ENCODE data around the gene HOXB3.

HOXB3 gene

DNA sequence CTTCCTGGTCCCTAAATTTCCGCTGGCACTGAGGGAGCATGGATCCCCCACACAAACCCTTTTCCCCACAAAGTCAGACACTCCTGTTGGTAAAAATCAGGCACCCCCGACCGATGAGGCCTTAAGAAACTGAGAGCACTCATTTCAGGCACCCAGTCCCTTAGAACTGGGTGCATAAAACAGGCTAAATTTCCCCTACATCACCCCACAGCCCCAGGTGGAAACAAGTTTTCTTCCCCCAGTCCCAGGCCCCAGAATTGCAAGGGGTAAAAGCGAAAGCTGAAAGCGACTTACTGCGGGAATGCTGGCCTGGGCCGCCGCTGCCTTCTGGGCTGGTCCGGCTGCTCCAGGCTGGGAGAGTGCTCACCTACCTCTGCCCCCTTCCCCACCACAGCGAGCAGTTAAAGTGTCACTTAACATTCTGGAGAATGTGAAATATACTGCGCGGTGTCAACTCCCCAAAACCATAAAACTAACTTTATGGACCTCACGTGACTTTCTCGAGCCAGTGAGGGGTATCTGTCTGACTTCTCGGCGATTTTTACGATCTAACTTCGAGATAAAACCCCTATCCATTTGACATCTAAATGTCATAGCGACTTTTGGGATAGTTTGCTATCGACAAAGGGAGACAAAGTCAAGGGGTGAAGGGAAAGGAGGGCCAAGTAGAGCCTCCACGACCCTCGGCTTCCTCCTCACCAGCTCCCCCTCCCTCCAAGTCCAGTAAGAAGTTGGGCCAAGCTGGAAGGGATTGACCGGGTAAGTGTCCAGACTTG, at the start of gene HOXB3:
Gene HOXB3 (minus strand): TSS at position 411 of the 776 bp plus-strand sequence. CDS start 37,767 bp downstream, outside the sequence.
- DNase-seq: no peak

DNA sequence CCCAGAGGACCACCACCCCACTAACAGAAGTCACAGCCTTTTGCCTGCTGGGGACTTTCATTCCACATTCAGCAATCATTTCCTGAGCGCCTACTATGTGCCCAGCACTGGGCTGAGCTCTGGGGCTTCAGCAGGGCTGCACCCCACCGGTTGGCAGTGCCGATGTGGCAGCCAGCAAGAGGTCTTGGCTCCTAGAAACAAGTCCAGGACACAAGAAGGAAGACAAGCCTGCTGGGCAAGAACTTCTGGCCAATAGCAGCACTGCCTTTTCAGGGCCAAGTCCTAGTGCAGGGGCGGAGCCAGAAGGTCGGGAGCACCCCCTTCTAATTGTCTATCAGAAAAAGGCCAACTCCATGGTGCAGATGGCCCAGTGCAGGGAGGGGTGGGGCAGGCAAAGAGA, 49.1 kb upstream of the HOXB3 start:
- DNase-seq: no peak

DNA sequence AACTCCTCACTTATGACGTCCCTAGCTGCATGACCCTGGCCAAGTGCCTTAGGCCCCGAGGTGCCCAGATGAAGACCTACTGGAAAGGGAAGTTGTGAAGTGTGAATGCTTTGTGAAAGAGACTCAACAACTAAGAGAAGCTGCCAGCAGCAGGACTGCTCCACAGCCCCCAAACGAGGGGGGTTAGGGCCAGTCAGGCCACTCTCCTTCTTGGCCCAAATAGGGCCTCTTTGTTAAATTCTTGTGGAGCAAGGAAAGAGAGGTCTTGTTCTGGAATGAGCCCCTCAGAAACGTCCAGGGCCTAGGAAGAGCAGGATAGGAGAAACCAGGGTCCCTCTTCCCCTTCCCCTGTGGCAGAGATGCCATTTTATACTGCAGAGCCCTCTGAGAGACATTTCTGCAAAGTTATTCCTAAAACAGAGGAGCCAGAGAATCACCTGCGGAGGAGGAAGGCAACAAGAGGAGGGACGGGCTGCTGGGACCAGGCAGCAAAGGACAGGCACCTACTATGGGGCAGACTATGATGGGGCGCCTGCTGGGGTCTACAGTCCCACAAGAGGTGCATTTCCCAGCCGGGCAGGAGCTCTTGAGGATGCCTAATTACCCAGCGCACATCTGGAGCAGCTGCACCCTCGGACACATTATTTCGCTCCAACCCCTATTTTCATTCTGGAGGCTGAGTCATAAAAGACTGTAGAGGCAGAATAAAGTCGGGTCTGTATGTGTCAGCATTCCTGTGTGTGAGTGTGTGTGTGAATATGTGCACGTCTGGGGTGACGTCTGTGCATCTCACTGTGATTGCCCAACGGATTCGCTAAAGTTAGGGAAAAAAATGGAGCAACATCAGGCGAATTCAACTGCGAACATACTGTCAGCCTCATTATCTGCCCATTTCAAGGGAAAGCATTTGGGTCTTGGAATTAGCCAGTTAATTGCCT, 47.6 kb upstream of the HOXB3 start:
- DNase-seq: peak; percentile 7

DNA sequence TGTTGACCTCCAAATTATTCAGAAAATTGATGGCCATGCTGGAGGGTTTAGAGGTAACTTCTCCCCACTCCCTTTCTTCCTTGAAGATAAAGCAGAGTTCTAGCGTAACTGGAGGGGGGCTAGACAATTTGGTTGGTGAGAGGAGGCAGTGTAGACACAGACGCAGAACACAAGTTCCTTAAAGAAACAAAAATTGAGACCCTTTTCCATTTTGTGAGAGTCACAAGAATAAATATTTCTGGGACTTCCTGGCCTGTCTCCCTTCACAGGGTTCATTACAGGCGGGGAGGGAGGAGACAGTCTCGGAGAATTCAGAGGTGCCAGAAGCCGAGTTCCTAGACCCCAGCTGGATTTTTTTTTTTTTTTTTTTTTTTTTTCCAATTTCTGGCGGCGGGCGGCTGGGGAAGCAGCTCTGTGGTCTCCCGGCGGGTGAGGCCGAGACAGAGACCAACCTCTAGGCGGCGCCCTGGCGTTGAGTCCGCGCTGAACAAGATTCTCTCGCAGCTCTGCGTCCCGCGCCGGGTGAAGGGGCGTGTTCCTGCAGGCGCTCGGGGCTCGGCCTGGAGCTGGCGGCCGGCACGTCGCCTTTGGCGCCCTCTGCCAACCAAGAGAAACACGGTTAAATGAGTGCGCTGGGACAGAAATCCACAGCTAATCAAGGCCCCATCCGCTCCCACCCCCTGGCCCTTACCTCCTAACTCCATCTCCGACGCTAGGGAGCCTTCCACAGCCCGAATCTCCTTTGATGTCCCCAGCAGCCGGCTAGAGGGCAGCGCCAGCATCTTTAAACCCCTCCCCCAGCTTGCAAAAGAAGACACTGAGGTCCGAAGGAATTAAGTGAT, 46.4 kb upstream of the HOXB3 start:
- peak; percentile 92 for DNase-seq

DNA sequence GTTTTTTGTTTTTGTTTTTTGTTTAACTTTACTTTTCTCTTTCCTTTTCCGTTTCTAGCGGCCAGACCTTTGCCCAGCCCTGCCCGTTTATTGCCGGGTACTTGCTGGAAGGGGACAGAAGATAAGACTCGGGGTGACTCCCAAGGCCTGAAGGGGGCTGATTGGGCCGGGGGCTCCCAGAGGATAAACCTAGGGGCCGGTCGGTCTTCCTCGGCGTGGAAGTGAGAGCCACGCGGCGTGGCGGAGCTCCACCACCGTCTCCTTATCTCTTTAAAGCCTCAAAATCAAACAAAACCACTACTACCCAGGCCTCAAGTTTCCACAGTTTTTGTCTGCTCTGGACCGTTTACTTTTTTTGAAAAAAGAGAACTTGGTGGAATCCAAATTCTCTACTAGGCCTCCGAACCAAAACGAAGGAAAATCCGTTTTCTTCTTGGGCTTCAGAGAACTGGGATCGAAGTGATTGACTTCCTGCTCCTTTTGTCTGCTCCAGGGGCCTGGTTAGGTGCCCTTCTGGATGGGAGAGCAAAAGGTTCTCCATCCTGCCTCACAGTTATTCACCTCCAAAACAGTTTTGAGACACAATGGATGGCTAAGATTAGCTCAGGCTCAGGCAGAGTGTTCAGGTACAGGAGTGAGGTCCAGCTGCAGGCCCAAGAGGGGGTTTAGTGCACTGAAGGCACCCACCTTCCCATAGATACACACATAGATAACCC, 44.6 kb upstream of the HOXB3 start:
- peak; percentile 30 for DNase-seq

DNA sequence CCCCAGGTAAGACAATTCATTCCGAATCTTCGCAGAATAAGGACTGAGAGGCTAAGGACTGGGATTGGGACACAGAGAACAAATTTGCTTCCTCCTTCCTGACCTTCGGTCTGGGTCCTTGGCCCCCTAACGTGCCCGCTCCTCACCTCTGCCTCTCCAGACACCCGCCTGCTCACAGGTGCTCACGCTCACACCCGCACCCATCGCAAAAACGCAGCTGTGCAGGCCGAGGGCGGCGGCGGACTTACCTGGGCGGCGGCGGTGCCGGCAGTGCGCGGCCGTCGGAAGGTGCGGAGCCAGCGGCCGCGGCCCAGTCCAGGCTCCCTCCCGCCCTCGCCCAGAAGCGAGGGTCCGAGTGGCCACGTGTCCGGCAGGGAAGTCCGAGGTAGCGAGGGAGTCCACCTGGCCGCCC, 43.2 kb upstream of the HOXB3 start:
- no peak for DNase-seq

DNA sequence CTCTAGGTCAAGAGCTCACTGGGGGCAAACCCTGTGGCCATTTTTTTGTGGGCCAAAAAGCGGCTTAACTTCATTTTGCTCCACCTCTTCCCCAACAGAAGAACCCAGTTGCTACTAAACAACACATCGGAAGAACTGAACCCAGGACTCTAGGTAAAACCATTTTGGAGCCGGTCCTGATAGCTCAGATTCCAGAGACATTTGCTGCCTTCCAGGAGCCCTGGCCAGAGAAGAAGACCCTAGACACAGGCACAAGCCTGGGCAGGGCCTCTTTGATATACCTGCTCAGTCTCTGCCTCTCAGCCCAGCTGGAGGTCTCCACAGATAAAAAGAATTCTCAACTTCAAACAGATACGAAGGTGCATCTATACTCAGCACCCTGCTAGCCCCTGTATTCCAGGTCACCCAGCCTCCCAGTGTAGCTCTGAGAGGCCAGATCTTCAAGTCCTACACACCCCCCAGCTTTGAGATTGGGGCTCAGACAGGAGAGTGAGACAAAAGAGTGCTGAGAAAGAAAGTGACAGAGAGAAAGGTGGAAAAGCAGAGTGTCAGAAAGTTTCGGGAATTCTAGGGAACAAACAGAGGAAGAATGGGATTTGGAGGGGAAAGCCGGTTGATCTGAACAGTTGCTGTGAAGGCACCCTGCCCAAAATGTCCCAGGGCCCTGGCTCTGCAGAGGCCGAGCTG, 42.7 kb upstream of the HOXB3 start:
- DNase-seq: no peak

DNA sequence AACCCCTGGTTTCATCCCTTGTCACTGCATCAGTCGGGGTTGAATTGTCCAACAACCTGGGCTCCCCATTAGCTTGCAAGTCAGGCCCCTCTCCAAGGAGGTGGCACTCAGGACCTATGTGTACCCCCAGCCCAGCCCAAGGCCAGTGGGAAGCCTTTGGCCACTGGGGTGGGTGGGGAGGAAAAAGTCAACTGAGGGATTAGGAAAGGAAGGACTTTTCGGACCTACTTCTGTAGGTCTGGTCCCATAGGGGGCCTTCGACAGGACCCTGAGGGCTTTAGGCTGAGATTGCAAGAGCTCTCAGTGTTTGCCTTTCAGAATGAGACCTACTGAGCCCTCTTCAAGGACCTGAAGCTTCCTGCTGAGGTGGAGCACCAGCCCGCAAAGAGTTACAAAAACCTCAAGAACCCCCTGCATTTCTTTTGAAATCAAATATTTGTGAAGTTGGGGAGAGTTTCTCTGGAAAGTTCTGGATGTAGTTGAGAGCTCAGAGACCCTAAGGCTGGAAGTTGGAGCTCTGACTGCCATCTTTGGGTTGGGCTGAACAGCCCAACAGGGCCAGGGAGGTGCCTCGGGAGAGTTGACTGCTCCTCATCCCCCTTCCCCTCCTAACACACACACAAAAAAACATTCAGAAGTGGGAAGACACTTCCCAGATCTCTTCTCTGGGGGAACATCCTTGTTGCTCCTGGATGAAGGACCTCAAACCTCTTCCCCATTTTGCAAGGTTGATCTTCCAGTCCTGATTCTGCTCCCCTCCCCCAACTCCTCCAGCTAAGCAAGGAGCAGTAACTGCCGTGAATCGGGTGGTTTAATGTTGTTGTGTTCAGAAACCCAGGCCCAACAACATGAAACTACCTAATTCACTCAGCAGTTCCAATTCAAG, 41.9 kb upstream of the HOXB3 start:
- DNase-seq: no peak

DNA sequence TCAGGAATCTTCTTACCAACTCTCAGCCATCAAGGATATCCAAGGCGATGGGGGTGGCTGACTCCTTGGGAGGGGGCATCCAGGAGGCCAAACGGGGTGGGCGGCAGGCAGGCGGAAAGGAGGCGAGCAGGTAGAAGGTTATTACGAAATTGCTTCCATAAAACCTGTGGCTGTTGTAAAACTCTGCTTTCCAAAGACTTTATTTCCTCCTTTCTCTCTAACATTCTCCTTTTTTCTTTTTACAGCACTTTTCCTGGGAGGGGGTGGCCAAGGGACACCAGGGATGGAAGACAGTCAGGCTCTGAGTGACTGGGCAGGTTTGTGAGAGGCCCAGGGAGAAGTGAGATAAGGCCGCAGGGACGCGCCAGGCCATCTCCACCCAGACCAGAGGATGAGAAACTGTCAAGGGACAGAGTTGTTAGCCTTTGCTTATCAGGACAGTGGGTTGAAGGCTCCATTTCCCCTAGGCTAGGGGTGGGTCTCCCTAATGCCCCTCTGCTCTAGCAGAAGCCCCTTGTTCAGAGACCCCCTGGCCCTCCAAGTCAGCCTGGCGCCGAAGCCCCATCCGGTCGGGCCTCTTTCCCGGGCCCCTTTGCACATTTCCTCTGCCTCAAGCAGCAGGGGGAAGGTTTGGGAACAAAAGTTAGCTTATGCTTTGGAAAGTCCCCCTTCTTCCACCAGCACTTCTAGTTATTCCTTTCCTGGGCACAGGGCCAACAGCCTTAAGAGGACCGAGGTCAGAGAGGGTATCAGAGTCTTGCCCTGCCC, 41.1 kb upstream of the HOXB3 start:
- DNase-seq: no peak

DNA sequence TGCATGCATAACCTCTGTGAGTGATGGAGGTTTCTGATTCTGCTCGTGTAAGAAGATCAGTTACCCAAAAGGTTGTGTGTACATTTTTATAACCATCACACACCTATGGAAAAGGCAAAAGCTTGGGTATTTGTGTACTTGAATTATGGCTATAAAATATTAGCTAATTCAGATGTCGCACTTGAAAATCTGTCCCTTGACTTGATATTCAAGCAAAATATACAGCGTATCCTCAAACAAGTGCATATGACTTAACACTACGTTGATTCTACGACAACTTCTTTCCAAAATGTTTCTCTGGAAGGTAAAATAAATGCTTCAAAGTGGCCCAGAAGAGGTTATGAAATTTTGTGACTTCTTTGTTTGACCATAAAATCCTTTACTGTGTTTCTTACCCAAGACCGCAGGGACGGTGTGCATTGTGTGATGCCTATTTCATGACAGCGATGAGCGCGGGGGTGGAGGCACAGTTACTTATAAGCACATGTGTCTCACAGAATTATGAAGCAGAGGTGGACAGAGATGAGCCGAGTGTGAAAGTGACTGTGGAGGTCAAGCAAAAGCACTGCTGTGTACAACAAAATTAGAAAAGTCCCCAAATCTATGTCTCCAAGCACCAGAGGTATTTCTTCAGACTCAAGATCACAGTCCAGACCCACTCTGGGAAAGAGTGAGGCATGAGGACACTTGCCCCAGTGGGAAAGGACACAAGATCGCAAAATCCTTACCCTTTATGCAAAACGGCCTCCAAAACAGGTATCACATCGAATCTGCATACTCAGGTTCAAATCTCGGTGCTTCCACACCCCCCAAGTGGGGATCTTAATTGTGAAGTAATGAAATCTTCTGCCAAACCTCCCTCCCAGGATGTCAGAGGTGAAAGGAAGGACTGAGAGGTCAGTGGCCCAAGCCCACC, 40.2 kb upstream of the HOXB3 start:
- DNase-seq: no peak

DNA sequence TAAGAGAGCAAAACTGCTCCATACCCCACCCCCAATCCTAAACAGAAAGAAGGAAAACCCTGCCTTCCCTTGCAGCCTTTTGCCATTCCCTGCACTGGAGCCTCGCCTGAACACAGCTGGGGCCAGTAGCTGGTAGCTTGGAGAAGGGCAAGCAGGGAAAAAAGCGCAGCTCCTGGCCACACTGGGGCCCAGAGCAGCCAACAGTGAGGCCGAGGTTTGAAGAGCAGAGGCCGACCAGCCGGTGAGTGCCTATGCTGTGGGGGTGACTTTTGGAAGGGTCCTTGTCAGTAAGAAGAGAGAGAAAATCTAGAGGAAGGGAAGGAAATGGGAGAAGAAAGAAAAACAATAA, 39.3 kb upstream of the HOXB3 start:
- DNase-seq: no peak

DNA sequence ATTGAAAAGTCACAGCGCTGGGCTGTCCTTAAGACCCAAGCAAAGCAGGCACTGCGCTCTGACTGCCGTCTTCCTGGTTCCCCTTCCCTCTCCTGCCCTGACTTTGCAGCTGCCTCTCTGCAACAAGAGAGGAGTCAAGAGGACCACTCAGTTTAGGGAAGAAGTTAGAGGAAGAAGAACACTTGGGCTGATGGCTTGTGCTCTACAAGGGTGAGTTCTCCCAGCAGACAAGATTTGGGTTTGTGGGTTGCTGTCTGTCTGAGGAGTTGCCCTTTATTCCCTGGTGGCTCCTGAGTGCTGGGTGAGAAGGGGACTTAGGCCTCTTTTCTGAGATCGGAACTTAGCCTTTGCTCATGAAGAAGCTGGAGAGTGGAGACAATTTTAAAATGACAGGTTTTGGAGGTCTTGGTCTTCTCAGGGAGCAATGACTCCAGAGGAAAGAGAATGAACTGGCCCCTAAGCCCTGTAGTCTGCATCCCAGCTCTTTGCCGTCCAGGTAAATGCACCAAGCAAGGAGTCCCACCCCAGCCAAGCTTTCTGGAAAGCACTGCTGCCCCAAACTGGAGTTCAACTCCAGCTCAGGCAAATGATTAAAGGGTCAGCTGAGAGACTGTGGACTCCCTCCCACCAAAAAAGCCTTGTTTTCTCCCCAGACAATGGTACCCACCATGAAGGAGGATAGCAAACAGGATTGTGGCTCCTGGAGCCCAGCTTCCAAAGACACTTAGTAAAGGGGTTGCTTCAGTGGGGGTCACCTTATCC, 38.8 kb upstream of the HOXB3 start:
- DNase-seq: no peak

DNA sequence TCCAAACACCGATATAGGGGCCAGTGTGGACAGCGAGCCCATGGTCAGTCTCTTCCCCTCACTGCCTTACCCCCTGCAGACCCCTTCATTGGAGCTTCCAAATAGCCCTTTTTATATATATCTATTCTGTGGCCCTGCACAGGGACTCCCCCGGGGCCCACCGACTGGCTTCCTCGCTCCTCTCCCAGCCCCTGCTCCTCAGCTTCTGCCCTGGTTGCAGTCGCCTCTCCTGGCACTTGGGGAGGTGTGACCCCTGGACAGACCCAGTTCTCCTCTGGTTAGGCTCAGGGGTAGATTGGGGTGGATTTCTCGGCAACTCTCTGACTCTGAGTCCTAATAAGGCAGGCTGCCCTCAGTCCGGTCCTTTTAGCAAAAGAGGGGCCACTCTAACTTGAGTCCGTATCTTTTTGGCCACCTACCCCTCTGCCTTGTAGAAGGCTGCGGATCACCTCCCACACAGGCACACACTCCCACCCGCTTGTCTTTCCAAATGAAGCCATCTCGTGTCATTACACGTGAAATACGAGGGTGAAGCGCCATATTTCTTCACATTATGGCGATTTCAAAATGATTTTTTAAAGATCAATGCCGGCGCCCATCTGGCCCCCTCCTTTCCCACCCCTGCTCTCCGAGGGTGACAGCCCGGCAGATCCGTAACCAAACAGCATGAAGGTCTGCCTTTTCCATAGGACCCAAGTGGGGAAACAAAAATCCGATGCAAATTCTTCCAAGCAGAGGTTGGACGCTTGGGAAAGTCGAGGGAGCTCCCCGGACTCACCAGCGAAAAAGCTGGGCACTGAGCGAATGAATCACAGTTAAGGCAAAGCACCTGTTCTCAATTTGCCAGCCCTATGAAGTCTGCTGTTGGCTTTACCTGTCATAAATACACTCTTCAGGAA, 37.8 kb upstream of the HOXB3 start:
- no peak for DNase-seq

DNA sequence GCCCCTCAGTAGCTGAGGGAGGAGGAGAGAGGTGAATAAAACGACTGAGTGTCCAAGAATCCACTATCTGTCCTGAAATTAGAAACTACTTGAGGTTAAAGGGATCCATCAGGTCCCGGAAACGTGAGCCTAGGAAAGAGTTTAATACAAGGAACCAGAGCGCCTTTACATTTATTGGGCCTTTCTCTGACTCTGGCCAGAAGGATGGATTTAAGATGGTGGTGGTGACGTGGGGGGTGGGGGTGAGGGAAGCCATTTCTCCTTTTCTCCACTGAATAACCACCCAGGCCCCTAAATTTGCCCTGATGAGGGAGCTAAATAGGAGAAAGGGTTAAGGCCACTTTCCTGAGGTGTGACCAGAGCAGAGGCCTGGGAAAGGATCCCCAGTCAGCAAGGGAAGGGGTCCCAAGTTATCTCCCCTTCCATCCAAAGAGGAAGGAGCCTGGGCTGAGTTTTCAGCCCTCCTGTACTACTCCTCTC, 37.1 kb upstream of the HOXB3 start:
- no peak for DNase-seq

DNA sequence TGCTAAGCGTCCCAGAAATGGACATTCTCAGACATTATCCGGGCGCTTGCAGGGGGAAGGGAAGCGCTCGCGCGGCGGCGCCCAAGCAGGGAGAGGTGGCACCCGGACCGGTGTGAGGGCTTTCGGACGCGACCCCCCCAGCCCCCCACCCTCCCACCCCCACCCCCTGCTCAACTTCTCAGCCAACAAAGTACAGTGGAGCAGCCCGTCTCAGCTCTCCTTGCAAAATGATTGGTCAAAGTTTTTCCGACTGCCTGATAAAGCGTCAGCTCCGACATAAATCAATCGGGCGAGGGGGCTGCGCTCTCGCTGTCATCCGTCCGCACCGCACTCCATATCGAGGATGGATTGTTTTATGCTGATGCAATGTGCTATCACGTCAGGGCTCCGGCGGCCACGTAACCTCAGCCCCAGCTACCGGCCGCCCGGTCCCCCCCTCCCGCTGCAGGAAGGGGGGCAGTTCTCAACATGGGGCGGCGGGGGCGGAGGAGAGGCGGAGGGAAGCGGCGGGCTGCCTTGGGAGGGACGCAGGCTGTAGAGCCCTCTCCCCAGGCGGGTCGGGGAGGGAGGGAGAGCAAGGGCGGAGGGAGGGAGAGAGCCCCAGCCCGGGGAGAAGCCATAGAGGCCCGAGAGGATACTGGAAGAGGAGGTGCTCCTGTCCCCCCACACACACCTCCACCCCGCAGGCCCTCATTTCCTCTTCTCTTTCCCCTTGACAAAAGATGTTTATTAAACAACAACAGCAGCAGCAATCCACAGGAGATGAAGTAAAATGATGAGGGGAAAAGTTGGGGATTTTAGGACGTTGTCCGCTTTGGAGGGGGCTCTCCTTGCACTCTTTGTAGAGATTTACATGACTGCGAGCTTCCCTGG, 36.4 kb upstream of the HOXB3 start, which contains the start of gene HOXB9:
Gene HOXB9 (minus strand): TSS at position 114 of the 873 bp plus-strand sequence. CDS start 89 bp downstream, at position 25.
- no peak for DNase-seq
